Thymus (tissue), 11 donors: ENCODE measurements around the gene MAN1C1. TPM values are rescaled to one million over a fixed set of nuclear protein-coding genes. Genes with fewer than 3 reads are reported as not detected.

ENCODE experiments used
- DNase-seq, 9 donors: peaks; one replicate each; pipeline ENCODE4 v3.0.0-alpha.2; 2013; ENCODE audit warnings: low spot score in 9 of 9, low read depth in 6 of 9, missing footprints in 1 of 9
- H3K27ac ChIP-seq, 2 donors: one replicate each; pipeline ENCODE4 v1.5.1; 2013; ENCODE audit warnings: control low read depth in 1 of 2, low read depth in 1 of 2, low read length in 1 of 2, mild to moderate bottlenecking in 1 of 2, moderate library complexity in 1 of 2
- H3K27me3 ChIP-seq, 2 donors: one replicate each; pipeline ENCODE4 v1.5.1; 2013; ENCODE audit warnings: low read length in 1 of 2; ENCODE audit not compliant: control insufficient read depth in 2 of 2, insufficient read depth in 1 of 2
- H3K36me3 ChIP-seq, 2 donors: one replicate each; pipeline ENCODE4 v1.5.1; 2013; ENCODE audit warnings: low read length in 1 of 2, mild to moderate bottlenecking in 1 of 2, moderate library complexity in 1 of 2; ENCODE audit not compliant: control insufficient read depth in 2 of 2, insufficient read depth in 2 of 2
- H3K4me1 ChIP-seq, 2 donors: one replicate each; pipeline ENCODE4 v1.5.1; 2013; ENCODE audit warnings: low read length in 2 of 2; ENCODE audit not compliant: control insufficient read depth in 2 of 2, insufficient read depth in 2 of 2
- H3K4me3 ChIP-seq, 2 donors: one replicate each; pipeline ENCODE4 v1.5.1; 2013; ENCODE audit warnings: low read length in 2 of 2, control low read depth in 1 of 2, mild to moderate bottlenecking in 1 of 2
- H3K9me3 ChIP-seq, 2 donors: one replicate each; pipeline ENCODE4 v1.5.1; 2013; ENCODE audit warnings: low read length in 1 of 2, mild to moderate bottlenecking in 1 of 2; ENCODE audit not compliant: control insufficient read depth in 2 of 2, insufficient read depth in 1 of 2
- WGBS: extraction: QIAGEN DNeasy Blood & Tissue Kit; methylation state at CpG from one replicate; pipeline ENCODE4 v1.1.7; 2013; 5-methylcytosine and 5-hydroxymethylcytosine counted together
- polyA plus RNA-seq: library from polyadenylated mRNA; stranded (reverse); fragments of 200-250 nt; gene quantifications from one replicate; pipeline ENCODE4 v1.2.3, GENCODE V29; 2013
- total RNA-seq: library from RNA; stranded (reverse); fragments of 120-200 nt; gene quantifications from one replicate; pipeline ENCODE4 v1.2.4, GENCODE V29; 2013
- donor health status: healthy.

MAN1C1 gene
- total and polyA plus RNA-seq, 2 donors: 9.7 to 18.4 TPM

- Histone ChIP-seq H3K4me3 (no peak overlapping the region), H3K27me3 (peaks cover 0 to 9% of the 10 kb centered on the region in 2 donors), H3K4me1 (no peaks in the 10 kb centered on the region), H3K27ac (no peak overlapping the region), H3K9me3 (no peaks in the 10 kb centered on the region), H3K36me3 (no peaks in the 10 kb centered on the region)
- no peak for DNase-seq
- 98% methylated on average over 8 of the region's 8 CpGs for WGBS
These were observed 128.2 kb downstream of the MAN1C1 start for GRCh38 chr1:25744636-25745425.

- DNase-seq: no peak
- H3K36me3 ChIP-seq: no peaks in the 10 kb centered on the region
- H3K4me3 ChIP-seq: no peak overlapping the region
- H3K27ac ChIP-seq: no peak overlapping the region
- H3K4me1 ChIP-seq: no peaks in the 10 kb centered on the region
- 95% methylated on average over 22 of the region's 22 CpGs for WGBS
- peaks cover 0 to 5% of the 10 kb centered on the region in 2 donors for H3K27me3 ChIP-seq
- no peaks in the 10 kb centered on the region for H3K9me3 ChIP-seq
These were observed 129.9 kb downstream of the MAN1C1 start for GRCh38 chr1:25746299-25747045.

GRCh38 chr1:25747046-25747719, 130.6 kb downstream of the MAN1C1 start:
- WGBS: 96% methylated on average over 12 of the region's 12 CpGs
- no peaks in the 10 kb centered on the region for H3K9me3 ChIP-seq
- H3K27me3 ChIP-seq: peaks cover 0 to 5% of the 10 kb centered on the region in 2 donors
- no peak overlapping the region for H3K4me3 ChIP-seq
- DNase-seq: no peak
- H3K4me1 ChIP-seq: no peaks in the 10 kb centered on the region
- no peaks in the 10 kb centered on the region for H3K36me3 ChIP-seq
- no peak overlapping the region for H3K27ac ChIP-seq

DNA sequence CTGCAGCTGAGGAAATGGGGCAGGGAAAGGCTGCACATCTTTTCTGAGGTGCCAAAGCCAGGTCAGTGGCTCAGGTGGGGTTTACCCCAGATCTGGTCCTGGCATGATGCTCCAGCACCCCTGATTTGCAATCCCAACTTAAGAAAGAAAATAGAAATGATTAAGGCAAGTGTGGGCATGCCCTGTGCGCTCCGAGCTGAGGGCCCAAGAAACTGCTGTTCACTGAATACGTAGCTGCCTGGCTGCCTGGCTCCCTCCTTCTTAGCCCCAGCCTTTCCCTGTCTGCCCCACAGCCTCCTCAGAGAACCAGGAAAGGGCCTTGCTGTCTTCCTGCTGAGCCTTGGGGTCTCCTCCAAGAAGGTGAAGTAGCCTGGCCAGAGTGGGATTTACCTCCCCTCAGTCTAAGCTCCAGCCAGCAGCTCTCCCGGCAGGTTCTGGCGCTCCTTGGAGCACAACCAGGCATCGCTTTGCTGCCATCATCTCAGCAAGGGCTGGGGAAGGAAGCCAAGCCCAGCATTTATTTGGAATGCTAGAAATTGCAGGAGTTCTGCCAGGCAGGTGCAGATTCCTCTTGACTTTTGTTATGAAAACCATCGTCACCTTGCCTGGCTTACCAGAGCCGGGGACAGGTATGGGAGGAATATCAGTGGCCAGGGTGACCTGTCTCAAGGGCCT, 132.1 kb downstream of the MAN1C1 start:
- no peak for DNase-seq
- Histone ChIP-seq H3K4me1 (peaks cover 0 to 2% of the 10 kb centered on the region in 2 donors), H3K27me3 (peaks cover 0 to 5% of the 10 kb centered on the region in 2 donors), H3K4me3 (no peak overlapping the region), H3K36me3 (no peaks in the 10 kb centered on the region), H3K27ac (peak overlapping the region in 1 of 2 donors; percentile 67), H3K9me3 (no peaks in the 10 kb centered on the region)
- WGBS: 96% methylated on average over 8 of the region's 8 CpGs

DNA sequence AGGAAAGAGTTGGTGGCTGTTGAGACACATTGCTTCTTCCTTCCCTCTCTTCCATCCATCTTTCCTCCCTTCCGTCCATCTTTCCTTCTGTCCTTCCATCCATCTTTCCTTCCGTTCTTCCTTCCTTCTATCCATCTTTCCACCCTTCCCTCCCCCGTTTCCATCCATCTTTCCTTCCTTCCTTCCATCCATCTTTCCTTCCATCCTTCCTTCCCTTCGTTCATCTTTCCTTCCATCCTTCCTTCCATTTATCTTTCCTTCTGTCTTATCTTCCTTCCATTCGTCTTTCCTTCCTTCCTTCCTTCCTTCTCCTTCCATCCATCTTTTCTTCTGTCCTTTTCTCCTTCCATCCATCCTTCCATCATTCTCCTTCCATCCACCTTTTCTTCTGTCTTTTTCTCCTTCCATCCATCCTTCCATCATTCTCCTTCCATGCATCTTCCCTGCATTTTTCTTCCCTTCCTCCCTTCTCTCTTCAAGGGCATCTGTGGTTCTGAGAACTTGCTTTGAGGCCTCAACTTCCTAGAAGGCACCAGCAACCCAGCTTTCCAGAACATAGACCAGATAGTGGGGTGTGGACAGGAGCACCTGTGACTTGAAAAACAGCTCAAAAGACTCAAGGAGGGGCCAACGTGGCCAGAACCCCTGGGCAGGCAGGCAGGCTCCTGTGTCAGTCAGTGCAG, 134.5 kb downstream of the MAN1C1 start:
- no peaks in the 10 kb centered on the region for H3K9me3 ChIP-seq
- peaks cover 0 to 5% of the 10 kb centered on the region in 2 donors for H3K27me3 ChIP-seq
- no peak overlapping the region for H3K4me3 ChIP-seq
- no peaks in the 10 kb centered on the region for H3K36me3 ChIP-seq
- H3K4me1 ChIP-seq: peaks cover 3 to 24% of the 10 kb centered on the region in 2 donors
- DNase-seq: no peak
- no peak overlapping the region for H3K27ac ChIP-seq
- WGBS: 92% methylated on average over 6 of the region's 6 CpGs

- DNase-seq: peak in 3 of 9 donors; percentile 19 to 53 (median 24)
- Histone ChIP-seq H3K36me3 (no peaks in the 10 kb centered on the region), H3K4me3 (no peak overlapping the region), H3K9me3 (no peaks in the 10 kb centered on the region), H3K27me3 (peaks cover 0 to 5% of the 10 kb centered on the region in 2 donors), H3K4me1 (peaks cover 8 to 38% of the 10 kb centered on the region in 2 donors), H3K27ac (peak overlapping the region; percentile 57 to 68)
- 48% methylated on average over 17 of the region's 17 CpGs for WGBS
These were observed 138.0 kb downstream of the MAN1C1 start for GRCh38 chr1:25754470-25755181.

GRCh38 chr1:25755475-25756125, 139.0 kb downstream of the MAN1C1 start:
- Histone ChIP-seq H3K4me3 (no peak overlapping the region), H3K36me3 (no peaks in the 10 kb centered on the region), H3K27me3 (peaks cover 3% of the 10 kb centered on the region in 2 donors), H3K4me1 (peaks cover 8 to 38% of the 10 kb centered on the region in 2 donors), H3K27ac (peak overlapping the region in 1 of 2 donors; percentile 1), H3K9me3 (no peaks in the 10 kb centered on the region)
- DNase-seq: no peak
- 86% methylated on average over 7 of the region's 7 CpGs for WGBS
